Skeletal muscle cell (primary cell): Measurements from ENCODE around the gene PSMG3.
"Not testable (repeated sequence)": the region's sequence is repeated elsewhere in the genome, so short reads cannot be mapped to it uniquely, and the experiment has no call there.

Experiments used
- DNase-seq: peaks from one replicate; pipeline ENCODE4 v3.0.0-alpha.2; 2010; ENCODE audit warnings: low read depth
- H3K4me3 ChIP-seq: 2 replicates; pipeline ENCODE4 v1.5.1; 2011; ENCODE audit warnings: low read depth, mild to moderate bottlenecking, control low read depth, low read length, moderate library complexity

The PSMG3 gene

DNA sequence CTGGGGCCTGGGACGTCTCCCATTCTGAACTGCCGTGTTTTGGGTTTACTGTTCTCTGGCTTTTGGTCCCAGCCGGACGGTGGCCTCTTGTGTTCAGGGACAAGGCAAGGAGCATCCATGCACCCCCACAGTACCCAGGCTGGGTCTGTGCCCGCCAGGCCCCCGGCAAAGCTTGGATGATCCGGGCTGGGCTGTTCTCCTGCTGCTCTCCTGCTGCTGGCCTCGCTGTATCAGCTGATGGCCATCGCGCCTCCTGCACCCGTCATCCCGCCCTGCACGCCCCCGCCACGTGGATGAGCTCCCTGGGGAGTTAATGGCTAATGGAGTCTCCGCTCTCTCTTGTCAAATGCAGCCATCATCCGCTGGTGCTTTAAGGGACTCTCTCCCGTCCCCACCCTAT, 14.9 kb upstream of the PSMG3 start:
- H3K4me3 ChIP-seq = no peak overlapping the region
- DNase-seq = no peak

DNA sequence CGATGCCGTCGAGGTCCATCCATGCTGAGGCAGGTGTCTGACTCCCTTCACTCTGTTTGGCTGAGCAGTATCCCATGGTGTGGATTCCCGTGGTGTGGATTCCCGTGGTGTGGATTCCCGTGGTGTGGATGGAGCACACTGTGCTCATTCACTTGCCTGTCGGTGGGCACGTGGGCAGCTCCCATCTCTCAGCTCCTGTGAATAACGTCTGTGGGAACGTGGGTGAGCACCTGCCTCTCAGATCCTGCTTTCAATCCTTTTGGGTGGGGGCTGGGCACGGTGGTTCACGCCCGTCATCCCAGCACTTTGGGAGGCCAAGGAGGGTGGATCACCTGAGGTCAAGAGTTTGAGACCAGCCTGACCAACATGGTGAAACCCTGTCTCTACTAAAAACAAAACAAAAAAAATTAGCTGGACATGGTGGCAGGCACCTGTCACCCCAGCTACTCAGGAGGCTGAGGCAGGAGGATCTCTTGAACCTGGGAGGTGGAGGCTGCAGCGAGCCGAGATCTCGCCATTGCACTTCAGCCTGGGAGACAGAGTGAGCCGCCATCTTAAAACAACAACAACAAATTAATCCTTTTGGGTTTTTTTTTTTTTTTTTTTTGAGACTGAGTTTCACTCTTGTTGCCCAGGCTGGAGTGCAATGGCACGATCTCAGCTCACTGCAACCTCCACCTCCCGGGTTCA, 13.6 kb upstream of the PSMG3 start:
- not testable (repeated sequence) for H3K4me3 ChIP-seq, DNase-seq

DNA sequence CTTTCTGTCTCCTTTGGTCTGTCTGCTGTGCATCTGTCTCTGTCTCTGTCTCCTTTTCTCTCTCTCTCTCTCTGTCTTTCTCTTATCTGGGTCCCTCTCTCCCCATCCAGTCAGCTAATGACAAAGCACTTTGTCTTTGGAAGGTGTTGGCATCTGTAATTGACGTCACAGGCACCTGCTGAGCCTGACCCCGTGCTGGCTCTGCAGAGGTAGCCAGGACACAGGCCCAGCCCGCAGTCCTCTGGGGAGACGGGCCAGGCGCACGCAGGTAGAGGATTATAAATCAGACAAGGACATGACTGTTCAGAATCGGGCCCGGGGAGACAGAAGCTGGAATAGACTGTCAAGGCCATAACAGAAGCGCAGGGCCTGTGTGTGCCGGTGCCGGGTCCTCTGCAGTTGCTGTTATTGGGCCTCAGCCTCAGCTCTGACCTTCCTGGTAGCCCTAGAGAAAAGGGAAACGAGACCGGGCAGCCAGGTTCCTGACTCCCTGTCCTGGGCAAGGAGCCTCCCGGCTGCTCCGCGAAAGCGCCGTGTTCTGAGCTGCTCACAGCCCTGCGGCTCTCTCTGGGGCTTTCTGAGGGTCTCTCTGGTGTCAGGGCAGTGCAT, 10.7 kb upstream of the PSMG3 start:
- no peak for DNase-seq
- H3K4me3 ChIP-seq = no peak overlapping the region

DNA sequence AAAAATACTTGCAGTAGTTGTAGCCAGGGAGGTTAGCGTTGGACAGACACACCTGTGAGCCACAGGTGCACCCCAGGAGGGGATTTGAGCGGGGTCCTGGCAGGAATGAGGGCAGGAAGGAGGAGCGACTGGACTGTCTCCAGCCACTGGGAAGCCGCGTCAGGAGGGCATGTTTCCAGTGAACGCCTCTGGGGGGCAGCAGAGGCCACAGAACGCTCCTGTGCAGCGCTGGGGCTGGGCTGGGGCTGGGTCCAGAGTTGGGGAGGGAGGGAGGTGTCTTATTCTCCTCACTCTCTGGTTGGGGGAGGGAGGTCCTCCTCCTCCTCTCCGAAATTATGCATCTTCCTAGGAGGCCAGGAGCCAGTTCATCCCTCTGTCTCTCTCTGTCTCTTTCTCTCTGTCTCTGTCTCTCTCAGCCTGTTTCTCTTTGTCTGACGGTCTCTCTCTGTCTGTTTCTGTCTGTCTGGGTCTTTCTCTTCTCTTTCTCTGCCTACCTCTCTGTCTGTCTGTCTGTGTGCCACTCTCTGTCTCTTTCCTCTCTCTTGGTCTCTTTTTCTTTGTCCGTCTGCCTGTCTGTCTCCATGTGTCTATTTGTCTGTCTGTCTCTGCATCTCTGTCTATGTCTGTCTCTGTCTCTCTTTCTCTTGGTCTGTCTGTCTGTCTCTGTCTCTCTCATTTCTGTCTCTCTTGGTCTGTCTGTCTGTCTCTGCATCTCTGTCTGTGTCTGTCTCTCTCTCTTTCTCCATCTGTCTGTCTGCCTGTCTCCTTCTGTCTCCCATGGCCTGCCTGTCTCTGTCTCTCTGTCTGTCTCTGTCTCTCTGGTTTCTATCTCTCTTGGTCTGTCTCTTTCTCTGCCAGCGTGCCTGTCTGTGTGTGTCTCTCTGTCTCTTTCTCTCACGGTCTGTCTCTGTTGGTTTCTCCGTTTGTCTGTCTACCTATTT, 9.9 kb upstream of the PSMG3 start:
- H3K4me3 ChIP-seq = no peak overlapping the region
- DNase-seq = no peak

DNA sequence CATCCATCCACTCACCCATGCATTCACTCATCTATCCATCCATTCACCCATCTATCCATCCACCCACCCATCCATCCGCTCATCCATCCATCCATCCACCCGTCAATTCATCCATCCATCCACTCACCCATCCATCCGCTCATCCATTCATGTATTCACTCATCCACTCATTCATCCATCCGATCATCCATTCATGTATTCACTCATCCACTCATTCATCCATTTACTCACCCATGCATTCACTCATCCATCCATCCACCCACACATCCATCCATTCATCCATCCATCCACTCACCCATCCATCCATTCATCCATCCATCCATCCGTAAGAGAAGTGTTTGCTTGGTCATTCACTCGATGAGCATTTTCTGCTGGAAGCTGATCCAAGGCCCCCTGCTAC, 8.7 kb upstream of the PSMG3 start:
- no peak for DNase-seq

DNA sequence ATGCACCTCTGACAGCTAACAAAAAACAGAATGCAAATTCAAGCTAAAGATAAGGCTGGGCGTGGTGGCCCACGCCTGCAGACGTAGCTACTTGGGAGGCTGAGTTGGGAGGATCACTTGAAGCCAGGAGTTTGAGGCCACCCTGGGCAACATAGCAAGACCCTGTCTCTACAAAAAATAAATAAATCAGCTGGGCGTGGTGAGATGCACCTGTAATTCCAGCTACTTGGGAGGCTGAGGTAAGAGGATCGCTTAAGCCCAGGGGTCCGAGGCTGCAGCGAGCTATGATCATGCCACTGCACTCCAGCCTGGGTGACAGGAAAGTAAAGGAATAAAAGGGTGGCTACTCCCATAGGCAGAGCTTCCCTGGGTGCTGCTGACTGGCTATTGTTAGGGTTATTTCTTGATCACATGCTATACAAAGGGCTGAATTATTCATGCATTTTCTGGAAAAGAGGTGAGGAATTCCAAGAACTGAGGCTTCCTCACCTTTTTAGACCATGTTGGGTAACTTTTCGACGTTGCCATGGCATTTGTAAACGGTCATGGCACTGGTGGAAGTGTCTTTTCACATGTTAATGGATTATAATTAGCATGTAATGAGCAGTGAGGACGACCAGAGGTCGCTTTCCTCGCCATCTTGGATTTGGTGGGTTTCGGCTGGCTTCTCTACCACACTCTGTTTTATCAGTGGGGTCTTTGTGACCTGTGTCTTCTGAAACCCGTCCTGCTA, 6.9 kb upstream of the PSMG3 start:
- H3K4me3 ChIP-seq = no peak overlapping the region
- DNase-seq = no peak

More for the DNA sequence above, 8.7 kb upstream of the PSMG3 start:
- no peak overlapping the region for H3K4me3 ChIP-seq

DNA sequence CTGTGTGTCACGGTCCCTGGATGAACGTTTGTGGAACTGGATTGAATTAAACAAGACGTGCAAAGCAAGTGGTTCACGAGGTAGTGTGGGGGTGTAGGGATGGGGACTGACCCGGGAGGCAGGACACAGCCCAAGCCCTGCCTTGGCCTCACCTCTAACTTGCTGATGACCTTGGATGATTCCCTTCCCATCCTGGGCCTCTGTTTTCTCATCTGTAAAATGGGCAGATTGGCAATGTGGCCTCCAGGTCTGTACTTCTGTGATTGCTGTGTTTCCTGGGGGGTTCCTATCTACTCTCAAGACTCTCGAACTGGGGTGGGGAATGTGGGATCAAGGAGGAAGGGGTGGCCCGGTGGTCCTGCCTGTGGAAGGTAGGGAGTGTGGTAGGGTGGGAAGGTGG, 6.0 kb upstream of the PSMG3 start:
- no peak for DNase-seq
- H3K4me3 ChIP-seq = no peak overlapping the region

DNA sequence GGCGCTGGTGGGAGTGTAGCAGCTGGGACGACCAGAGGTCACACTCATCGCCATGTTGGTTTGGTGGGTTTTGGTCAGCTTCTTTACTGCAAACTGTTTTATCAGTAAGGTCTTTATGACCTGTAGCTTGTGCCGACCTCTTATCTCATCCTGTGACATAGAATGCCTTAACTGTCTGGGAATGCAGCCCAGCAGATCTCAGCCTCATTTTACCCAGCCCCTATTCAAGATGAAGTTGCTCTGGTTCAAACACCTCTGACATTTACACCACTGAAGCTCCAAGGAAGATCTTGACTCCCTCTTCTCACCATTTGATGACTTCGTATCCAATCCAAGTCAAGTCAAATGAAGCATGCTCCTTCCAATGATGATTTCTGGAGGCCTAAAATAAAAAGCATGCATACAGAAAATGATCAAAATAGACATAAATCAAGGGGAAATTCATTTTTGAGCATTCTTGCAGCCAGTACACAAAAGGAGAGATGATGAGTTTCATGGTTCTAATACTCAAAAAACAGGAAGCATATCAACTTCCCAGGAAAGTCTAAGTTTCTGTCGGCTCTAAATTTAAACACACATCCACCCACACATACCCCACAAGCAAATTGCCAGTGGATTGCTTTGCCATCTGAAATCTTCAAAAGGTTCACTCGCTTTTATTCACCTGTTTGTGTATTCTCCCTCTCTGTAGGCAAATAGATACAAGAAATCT, 2.4 kb upstream of the PSMG3 start:
- no peak overlapping the region for H3K4me3 ChIP-seq

DNA sequence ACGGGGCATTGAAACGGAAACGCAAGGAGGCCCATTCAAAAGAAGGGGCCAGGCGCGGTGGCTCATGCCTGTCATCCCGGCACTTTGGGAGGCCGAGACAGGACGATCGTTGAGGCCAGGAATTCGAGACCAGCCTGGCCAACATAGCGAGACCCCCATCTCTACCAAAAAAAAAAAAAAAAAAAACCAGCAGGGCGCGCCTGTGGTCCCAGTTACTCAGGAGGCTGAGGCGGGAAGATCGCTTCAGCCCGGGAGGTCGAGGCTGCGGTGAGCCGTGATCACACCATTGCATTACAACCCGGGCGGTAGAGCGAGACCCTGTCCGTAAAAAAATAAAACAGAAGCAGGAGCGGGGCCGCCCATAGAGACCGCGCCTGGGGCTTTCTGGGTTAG, 396 bp downstream of the PSMG3 start:
- no peak for DNase-seq
- H3K4me3 ChIP-seq = peak overlapping the region; percentile 91

More for the DNA sequence above, 2.4 kb upstream of the PSMG3 start:
- no peak for DNase-seq

DNA sequence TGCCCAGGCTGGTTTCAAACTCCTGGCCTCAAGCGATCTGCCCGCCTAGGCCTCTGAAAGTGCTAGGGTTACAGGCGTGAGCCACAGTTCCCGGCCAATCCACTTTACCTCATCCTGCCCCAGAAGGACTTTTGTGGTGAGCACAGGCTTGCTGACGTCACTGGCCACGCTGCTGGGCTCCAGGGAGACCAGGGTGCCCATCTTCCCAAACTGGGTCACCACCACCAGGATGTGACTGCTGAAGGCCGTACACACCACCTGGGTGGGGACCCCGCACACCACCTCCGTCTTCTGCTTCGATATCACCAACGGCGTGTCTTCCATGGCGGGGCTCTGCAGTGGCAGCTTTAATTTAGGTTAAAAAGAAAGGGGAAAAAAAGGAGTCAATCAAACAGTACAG, 816 bp downstream of the PSMG3 start:
- DNase-seq = no peak

DNA sequence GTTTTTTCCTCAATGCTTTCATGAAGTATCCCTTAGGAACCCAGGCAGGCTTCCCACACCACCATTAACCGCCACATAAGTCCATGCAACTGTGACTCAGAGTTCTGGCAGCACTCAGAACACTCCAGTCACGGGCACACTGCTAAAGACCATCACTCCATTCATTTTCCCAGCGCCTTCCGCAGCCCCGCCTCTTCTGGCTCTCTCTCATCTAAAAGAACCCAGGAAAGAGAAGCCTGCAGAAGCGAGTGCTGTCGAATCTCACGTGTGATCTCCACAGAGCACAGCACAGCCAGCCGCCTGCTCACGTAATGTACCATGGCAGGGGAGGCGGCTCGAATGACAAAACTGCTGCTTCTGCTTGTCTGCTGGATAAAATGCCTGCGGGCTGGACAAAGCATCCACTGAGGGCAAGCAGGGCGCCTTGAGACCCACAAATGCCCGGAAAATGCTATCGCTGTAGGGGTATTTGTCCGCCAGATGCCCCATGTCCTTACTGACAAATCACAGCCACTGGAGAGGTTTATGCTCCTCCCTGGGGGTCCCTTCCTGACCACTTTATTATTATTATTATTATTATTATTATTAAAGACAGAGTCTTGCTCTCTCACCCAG, 1.8 kb downstream of the PSMG3 start:
- no peak overlapping the region for H3K4me3 ChIP-seq
- peak; percentile 80 for DNase-seq

More for the DNA sequence above, 816 bp downstream of the PSMG3 start:
- H3K4me3 ChIP-seq = peak overlapping the region; percentile 91

DNA sequence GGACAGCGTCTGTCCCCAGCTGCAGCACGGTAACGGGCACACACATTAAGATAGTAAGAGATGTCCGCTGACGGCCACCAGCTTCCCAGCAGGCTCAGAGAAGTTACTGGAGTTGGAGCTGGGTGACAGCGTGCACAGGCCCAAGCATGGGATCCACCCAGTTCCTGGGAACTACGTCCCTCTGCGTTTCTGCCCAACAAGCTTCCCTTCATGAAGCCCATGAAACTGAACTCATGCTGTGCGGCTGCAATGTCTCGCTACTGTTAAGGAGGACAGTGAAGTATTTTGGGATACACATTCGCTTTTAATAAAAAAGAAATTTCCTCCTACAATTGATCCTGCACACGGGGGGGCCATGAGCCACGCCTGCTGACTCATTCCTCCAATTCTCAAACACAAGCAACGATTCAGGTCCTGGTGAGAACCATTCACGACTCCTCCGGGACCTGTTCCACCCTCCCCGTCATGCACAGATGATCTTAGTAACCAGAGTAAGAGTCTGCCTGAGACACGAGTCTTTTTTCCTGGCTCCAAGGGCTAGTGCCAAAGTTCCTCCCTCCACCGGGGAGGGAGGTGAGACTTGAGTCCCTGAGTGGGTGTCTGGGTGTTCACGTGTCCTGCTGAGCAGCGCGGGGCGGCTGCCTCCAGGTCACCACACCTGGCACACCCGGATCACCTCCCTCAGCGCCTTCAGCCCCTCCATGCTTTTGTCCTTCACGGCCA, 2.6 kb downstream of the PSMG3 start:
- DNase-seq = peak; percentile 84
- H3K4me3 ChIP-seq = no peak overlapping the region

DNA sequence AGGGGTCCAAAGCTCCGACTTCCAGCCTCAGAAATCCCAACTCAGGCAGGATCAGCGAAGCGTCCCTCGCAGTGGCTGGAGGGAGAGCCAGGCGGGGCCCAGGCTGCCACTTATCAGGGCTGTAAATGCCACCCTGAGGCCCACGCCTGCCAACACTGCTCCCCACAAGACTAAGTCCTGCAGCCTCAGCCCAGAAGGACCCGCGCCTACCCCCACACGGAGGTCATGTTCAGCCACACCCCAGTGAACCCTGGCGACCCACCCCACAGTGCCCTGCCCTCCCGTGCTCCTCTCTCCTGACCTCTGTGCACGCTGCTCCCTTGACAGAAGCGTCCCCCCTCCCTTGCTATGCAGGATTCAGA, 3.2 kb downstream of the PSMG3 start:
- DNase-seq = no peak
- no peak overlapping the region for H3K4me3 ChIP-seq

DNA sequence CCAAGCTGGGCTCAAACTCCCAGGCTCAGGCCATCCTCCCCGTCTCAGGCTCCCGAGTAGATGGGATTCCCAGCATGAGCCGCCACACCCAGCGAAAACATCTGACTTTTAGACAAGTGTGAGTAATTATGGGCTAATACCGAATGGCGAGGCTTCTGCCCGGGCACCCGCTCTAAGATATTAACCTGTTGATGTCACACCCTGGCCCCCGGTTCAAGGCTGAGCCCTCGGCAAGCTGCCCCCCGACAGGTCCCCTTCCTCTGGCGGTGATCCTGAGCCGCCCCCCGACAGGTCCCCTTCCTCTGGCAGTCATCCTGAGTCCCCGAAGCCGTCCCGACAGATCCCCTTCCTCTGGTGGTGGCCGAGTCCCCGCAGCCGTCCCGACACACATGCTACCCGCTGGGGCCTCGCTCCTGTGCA, 5.2 kb downstream of the PSMG3 start:
- H3K4me3 ChIP-seq = no peak overlapping the region
- DNase-seq = no peak

DNA sequence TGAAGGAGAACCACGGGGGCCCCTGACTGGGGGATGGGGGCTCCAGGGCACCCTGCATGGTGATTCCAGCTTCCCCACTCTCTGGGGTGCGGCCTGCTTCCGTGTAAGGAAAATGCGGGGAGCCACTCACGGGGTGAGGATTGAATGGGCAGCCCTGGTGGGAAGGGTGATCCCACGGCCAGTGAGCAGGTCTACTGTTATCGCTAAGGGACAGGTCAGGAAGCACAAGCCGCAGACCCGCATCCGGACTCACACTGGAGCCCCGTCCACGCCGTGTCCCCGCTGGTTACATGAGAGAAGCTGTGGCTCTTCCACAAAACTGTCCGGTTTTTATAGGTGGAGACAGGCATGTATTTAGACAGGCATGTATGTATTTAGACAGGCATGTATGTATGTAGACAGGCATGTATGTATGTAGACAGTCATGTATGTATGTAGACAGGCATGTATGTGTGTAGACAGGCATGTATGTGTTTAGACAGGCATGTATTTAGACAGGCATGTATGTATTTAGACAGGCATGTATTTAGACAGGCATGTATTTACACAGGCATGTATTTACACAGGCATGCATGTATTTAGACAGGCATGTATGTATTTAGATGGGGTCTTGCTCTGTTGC, 5.7 kb downstream of the PSMG3 start:
- no peak for DNase-seq
- no peak overlapping the region for H3K4me3 ChIP-seq

DNA sequence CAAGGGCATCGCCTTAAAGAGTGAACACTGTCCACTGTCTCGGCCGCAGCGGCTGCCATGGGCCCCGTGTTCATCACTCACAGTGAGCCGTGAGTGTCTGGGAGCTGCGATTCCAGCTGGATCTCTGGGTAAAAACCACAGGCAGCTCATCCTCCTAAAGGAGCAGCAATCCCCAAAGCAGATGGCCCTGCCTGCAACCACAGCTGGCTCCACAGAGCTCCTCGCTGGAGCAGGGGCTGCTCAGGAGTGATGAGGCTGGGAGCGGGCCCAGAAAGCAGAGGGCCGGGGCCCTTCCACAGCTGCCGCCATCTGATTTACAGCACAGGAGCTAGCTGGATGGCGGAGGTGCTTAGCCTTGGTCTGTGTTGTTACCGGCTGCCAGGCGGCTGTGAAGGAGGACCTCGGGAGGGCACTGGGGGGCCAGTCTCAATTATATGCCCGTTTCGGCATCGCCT, 7.2 kb downstream of the PSMG3 start:
- no peak overlapping the region for H3K4me3 ChIP-seq
- DNase-seq = peak; percentile 52

DNA sequence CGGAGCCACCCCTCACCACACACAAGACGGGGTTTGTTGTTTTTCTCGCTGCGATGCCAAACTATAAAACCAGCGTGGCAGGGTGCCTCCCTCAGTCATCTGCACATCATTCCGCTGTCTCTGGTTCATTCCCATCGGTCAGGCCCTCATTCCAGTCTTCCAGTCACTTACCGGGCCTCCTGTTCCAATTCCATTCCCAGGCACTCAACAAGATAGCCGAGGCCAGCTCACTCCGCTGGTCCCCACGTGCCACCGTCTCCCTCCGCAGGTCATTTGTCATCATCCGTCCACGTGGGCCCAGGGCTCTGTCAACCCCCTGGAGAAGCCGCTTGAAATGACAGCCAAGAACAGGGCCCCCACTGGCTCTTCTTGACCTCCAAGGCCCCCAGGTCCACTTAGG, 7.7 kb downstream of the PSMG3 start:
- DNase-seq = no peak
- H3K4me3 ChIP-seq = no peak overlapping the region
